Neural cell (in vitro differentiated cells): ENCODE measurements around the gene TCL1A.

ENCODE experiments used
- CTCF ChIP-seq: fragments of 450-650 bp; IDR thresholded peaks from 2 replicates; pipeline ENCODE4 v1.5.1; 2014; ENCODE audit warnings: antibody characterized with exemption, mild to moderate bottlenecking, moderate library complexity; ENCODE audit not compliant: poor library complexity, severe bottlenecking
- EP300 ChIP-seq: fragments of 450-650 bp; conservative IDR thresholded peaks from 2 replicates; pipeline ENCODE4 v1.6.1; 2014; ENCODE audit warnings: antibody characterized with exemption, mild to moderate bottlenecking, moderate library complexity; ENCODE audit not compliant: poor library complexity, severe bottlenecking
- EZH2 ChIP-seq: fragments of 200-600, 300-800 bp; shearing (Covaris generic), sonication (generic); IDR thresholded peaks from 2 replicates; pipeline ENCODE4 v1.6.1; 2014; ENCODE audit warnings: antibody characterized with exemption, low read length, borderline replicate concordance, mild to moderate bottlenecking; ENCODE audit not compliant: insufficient read depth, poor library complexity, severe bottlenecking
- MXI1 ChIP-seq: fragments of 450-650 bp; conservative IDR thresholded peaks from 2 replicates; pipeline ENCODE4 v1.6.1; 2014; ENCODE audit warnings: antibody characterized with exemption, mild to moderate bottlenecking; ENCODE audit not compliant: poor library complexity, severe bottlenecking
- POLR2AphosphoS5 ChIP-seq: IDR thresholded peaks from 2 replicates; pipeline ENCODE4 v1.6.1; 2012
- REST ChIP-seq: IDR thresholded peaks from 2 replicates; pipeline ENCODE4 v1.6.1; 2012; ENCODE audit warnings: borderline replicate concordance
- SMC3 ChIP-seq: fragments of 450-650 bp; conservative IDR thresholded peaks from 2 replicates; pipeline ENCODE4 v1.6.1; 2014; ENCODE audit warnings: antibody characterized with exemption, mild to moderate bottlenecking, moderate library complexity; ENCODE audit not compliant: poor library complexity
- TAF1 ChIP-seq: IDR thresholded peaks from 2 replicates; pipeline ENCODE4 v1.6.1; 2012; ENCODE audit warnings: low read depth

DNA sequence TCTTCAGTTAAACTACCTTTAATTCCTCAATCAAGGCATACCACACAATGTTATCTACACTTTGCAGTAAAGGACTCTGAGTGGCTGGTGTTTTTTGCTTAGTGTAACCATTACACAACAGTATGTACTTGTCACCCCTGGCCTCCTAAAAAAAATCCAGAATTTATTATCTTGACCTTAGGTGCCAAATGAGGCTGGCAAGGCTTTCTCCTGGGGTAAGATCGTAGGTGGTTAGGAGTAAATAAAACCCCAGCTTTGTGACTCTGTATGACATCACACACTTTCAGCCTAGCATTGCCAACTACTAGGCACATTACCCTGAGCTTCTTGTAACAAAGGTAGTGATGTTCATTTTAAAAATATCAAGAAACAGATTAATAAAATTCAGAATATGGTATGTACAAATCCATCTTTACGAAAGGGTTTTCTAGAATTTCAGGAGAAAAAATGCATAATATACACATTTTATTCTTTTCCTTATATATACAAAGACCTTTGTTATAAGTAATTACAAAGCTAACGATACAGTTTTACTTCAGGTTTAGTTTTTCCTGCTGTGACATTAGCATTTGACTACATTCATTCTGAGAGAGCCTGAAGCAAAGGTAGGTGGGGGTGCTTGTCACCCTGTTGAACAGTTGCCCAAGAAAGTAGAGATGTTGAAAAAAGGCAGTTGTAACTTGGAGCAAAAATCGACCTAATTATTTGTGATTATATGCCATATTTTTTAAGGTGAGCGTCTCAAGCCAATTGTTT, 13.5 kb downstream of the TCL1A start:
- TF ChIP-seq CTCF: no peak
- no peak for TF ChIP-seq REST
- no peak for TF ChIP-seq SMC3
- TF ChIP-seq EZH2: no peak
- no peak for TF ChIP-seq POLR2AphosphoS5
- no peak for TF ChIP-seq EP300
- TF ChIP-seq MXI1: no peak
- no peak for TF ChIP-seq TAF1
